Esophagus squamous epithelium (tissue), 4 donors: ENCODE data around the gene DHRSX.

Experiments used
- POLR2A ChIP-seq, 4 donors: fragments of 450-650 bp; IDR thresholded peaks; one replicate each; pipeline ENCODE4 v1.6.1; 2017; ENCODE audit warnings: antibody characterized with exemption in 4 of 4, mild to moderate bottlenecking in 4 of 4, moderate library complexity in 3 of 4
- TF ChIP-seq, protein P1 (sequence below), 6 experiments: fragments of 450-650 bp in 4 of 6; fragments of 200-600 bp in 2 of 6; sonication (generic) in 2 of 6; IDR thresholded peaks; one replicate each; pipeline ENCODE4 v1.5.1; 2016 to 2019; ENCODE audit warnings: antibody characterized with exemption in 6 of 6, mild to moderate bottlenecking in 4 of 6, moderate library complexity in 4 of 6

DNA sequence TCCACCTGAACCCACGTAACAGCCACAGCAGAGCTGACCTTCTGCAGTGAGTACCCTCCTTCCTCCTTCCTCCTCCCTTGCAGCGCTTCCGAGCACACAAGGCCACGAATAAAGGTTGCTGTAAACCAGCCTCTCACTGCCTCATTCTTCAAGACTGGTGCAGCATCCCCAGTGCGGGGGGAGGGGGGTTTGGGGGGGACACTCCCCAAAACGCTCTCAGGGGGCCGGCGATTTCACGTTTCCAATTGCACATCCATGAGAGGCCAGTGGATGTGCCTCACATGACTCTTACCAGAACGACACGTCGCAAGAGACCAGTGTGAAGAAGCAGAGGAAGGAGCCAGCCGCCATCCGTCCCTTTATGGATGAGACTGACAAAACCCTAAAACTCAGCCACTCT is 5.2 kb downstream of the DHRSX start:
- TF ChIP-seq, protein P1, sequence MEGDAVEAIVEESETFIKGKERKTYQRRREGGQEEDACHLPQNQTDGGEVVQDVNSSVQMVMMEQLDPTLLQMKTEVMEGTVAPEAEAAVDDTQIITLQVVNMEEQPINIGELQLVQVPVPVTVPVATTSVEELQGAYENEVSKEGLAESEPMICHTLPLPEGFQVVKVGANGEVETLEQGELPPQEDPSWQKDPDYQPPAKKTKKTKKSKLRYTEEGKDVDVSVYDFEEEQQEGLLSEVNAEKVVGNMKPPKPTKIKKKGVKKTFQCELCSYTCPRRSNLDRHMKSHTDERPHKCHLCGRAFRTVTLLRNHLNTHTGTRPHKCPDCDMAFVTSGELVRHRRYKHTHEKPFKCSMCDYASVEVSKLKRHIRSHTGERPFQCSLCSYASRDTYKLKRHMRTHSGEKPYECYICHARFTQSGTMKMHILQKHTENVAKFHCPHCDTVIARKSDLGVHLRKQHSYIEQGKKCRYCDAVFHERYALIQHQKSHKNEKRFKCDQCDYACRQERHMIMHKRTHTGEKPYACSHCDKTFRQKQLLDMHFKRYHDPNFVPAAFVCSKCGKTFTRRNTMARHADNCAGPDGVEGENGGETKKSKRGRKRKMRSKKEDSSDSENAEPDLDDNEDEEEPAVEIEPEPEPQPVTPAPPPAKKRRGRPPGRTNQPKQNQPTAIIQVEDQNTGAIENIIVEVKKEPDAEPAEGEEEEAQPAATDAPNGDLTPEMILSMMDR (IDR thresholded peaks at IDR 0.05) = no peak
- TF ChIP-seq POLR2A (IDR thresholded peaks at IDR 0.05) = no peak
